Cardiac muscle cell (in vitro differentiated cells and primary cell): ENCODE measurements around the gene THBS1. TPM values are rescaled to one million over a fixed set of nuclear protein-coding genes. Genes with fewer than 3 reads are reported as not detected.

Experiments used
- DNase-seq, 2 donors: peaks; one replicate each; pipeline versions ENCODE4 v3.0.0 to v3.0.0-alpha.2; 2010 to 2017; ENCODE audit warnings: low read depth in 1 of 2, low spot score in 1 of 2
- H3K27ac ChIP-seq: fragments of 200-600 bp; sonication (generic); 2 replicates; pipeline ENCODE4 v1.5.1; 2016
- H3K27me3 ChIP-seq: fragments of 200-600 bp; sonication (generic); 2 replicates; pipeline ENCODE4 v1.6.0; 2016; ENCODE audit warnings: control low read depth
- H3K36me3 ChIP-seq: fragments of 200-600 bp; sonication (generic); 2 replicates; pipeline ENCODE4 v1.5.1; 2016; ENCODE audit warnings: control low read depth
- H3K4me1 ChIP-seq: fragments of 200-600 bp; sonication (generic); 2 replicates; pipeline ENCODE4 v1.8.1; 2017; ENCODE audit warnings: low read depth, mild to moderate bottlenecking, mixed run types
- H3K4me3 ChIP-seq: fragments of 200-600 bp; sonication (generic); 2 replicates; pipeline ENCODE4 v1.5.1; 2016; ENCODE audit warnings: mild to moderate bottlenecking
- H3K9me3 ChIP-seq: fragments of 200-600 bp; sonication (generic); 2 replicates; pipeline ENCODE4 v1.5.1; 2017; ENCODE audit warnings: low read depth, mild to moderate bottlenecking, control low read depth
- polyA plus RNA-seq: library from polyadenylated mRNA; unstranded; fragments of >200 nt; fragmentation: Nextera tagmentation; extraction: Ambion mirVana; gene quantifications from 2 replicates; pipeline ENCODE4 v1.2.1, GENCODE V29; 2016
- total RNA-seq: library from RNA; depleted of rRNA; stranded (reverse); fragments of >200 nt; gene quantifications from 2 replicates; pipeline ENCODE4 v1.2.3, GENCODE V29; 2016
- TF ChIP-seq, protein P1 (sequence below): IDR thresholded peaks from 2 replicates; pipeline ENCODE4 v1.5.1; 2012; ENCODE audit warnings: low read depth, mild to moderate bottlenecking, low read length

Gene THBS1
- total and polyA plus RNA-seq, 2 experiments from 2014 or later, result 20.9 to 55.2 TPM

DNA sequence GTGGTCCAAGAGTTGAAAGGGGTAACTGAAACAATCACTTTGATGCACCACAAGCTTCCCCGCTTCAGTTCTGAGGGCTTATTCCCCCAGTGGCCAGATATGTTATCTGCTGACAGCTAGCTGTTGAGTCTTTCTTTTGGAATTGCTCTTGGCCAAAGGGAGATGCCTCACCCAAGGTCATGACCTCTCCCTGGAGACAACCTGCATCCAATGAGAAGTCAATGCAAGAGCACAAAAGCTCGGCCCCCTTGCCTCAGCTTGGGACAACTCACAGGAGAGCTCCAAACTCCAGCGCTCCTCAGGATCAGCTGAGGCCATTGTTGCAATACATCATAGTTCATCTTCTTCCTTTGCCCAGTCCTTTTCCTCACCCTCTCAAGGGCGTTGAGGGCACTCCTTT lies 31.0 kb upstream of the THBS1 start:
- Histone ChIP-seq H3K27me3 (no peaks in the 10 kb centered on the region), H3K9me3 (no peaks in the 10 kb centered on the region), H3K4me1 (no peaks in the 10 kb centered on the region), H3K4me3 (no peak overlapping the region), H3K27ac (no peak overlapping the region), H3K36me3 (no peaks in the 10 kb centered on the region)
- DNase-seq, result peak in 1 of 2 donors; percentile 50
- TF ChIP-seq, protein P1, sequence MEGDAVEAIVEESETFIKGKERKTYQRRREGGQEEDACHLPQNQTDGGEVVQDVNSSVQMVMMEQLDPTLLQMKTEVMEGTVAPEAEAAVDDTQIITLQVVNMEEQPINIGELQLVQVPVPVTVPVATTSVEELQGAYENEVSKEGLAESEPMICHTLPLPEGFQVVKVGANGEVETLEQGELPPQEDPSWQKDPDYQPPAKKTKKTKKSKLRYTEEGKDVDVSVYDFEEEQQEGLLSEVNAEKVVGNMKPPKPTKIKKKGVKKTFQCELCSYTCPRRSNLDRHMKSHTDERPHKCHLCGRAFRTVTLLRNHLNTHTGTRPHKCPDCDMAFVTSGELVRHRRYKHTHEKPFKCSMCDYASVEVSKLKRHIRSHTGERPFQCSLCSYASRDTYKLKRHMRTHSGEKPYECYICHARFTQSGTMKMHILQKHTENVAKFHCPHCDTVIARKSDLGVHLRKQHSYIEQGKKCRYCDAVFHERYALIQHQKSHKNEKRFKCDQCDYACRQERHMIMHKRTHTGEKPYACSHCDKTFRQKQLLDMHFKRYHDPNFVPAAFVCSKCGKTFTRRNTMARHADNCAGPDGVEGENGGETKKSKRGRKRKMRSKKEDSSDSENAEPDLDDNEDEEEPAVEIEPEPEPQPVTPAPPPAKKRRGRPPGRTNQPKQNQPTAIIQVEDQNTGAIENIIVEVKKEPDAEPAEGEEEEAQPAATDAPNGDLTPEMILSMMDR, result no peak

DNA sequence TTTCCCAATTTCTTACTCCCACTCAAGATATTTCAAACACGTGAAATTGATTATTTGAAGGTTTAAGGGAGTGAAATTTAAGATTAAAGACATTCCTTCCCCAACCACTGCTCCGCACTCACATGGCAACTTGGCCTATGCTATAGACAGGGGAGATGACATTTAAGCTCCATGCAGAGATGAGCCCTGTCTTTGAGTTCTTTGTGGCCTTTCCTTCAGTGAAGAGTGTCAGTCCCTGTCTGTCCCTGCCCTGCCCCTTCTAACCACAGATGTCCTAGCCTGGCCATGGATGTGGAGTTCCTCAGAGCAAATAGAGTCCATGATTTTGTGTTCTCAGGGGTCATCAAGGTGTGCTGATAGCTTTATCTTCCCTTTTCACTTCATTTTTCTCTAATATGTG lies 29.4 kb upstream of the THBS1 start:
- no peak for DNase-seq
- Histone ChIP-seq H3K36me3 (no peaks in the 10 kb centered on the region), H3K4me3 (no peak overlapping the region), H3K27ac (no peak overlapping the region), H3K9me3 (no peaks in the 10 kb centered on the region), H3K4me1 (no peaks in the 10 kb centered on the region), H3K27me3 (no peaks in the 10 kb centered on the region)
- TF ChIP-seq, protein P1, result no peak

DNA sequence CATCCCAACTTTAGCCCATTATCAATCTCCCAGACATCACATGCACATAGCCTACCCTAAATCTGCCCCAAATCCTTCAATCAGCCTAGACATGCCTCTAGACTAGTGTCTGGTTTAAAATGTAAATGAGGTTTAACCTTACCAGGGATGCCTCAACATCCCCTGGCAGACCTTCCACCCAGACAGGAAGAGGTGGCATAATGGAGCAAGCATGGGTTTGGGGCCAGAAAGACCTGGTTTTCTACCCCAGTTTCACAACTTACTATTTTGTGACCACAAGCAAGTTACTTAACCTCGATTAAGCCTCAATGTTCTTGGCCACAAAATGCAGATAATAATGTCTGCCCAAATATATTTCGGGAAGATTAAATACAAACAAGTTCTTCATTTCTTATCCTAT lies 28.3 kb upstream of the THBS1 start:
- H3K4me3 ChIP-seq, result no peak overlapping the region
- no peaks in the 10 kb centered on the region for H3K36me3 ChIP-seq
- no peak overlapping the region for H3K27ac ChIP-seq
- TF ChIP-seq, protein P1, result no peak
- peak in 1 of 2 donors; percentile 50 for DNase-seq
- no peaks in the 10 kb centered on the region for H3K4me1 ChIP-seq
- no peaks in the 10 kb centered on the region for H3K9me3 ChIP-seq
- no peaks in the 10 kb centered on the region for H3K27me3 ChIP-seq

DNA sequence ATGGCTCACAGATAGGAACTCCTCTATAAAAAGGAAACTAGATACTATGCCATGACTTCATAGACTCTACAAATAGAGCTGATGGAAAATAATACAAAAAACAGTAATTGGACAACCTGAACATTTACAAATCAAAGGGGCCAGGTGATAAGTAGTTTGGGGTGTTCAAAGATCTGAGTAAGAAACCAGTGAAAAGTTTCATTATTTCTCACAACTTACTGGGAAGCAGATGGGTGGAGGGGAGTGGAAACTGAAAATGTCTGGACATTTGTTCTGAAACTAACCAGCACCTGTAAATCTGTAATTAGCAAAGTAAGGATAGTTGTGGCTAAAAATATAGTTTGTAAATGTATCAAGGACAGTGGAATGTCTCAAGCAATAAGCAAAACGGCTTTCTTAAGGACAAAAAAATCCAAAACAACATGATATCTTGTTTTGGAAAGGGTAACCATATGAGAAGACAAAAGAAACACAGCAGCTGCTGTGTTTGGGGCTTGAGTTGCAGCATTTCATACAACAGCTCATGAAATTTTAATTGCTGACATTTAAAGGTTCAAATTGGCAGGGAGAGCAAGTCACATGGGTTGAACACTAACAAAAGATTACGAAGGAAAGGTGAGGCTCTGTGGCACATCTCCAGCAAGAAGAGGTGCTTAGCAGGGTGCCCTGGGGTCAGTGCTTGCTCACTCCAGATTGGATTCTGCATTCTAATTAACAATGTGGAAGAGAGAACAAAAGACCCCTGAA lies 26.8 kb upstream of the THBS1 start:
- Histone ChIP-seq H3K27ac (no peak overlapping the region), H3K4me3 (no peak overlapping the region), H3K27me3 (no peaks in the 10 kb centered on the region), H3K4me1 (no peaks in the 10 kb centered on the region), H3K9me3 (no peaks in the 10 kb centered on the region), H3K36me3 (no peaks in the 10 kb centered on the region)
- DNase-seq, result no peak
- TF ChIP-seq, protein P1, result no peak

DNA sequence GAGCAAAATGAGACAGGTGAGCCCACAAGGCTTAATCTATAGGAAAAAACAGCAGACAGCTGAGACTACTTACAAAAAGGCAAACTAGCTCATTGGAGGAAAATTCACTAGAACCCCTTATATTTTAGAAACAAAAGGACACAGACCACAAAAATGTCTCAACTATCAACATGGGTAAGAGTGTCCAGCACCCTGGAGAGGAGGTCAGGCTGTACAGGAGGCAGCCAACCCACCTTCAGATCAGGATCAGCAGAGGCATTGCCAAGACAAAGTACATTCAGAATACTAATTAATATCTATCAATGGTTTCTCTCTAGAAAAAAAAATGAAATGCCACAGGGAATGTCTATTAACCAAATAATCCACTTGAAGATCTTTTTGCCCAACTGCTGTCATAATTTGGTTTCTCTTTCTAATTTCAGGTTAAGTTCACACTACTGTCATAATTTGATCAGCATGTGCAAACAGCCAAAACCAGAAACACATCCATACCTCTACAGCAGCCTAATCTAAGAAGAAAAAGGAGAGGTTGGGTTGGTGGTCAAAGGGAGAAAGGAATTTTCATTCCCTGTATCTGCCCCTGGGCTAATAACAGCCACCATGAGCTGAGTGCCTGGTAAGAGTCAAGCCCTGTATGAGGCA lies 26.0 kb upstream of the THBS1 start:
- no peaks in the 10 kb centered on the region for H3K27me3 ChIP-seq
- H3K4me1 ChIP-seq, result no peaks in the 10 kb centered on the region
- TF ChIP-seq, protein P1, result no peak
- H3K27ac ChIP-seq, result no peak overlapping the region
- no peak overlapping the region for H3K4me3 ChIP-seq
- no peak for DNase-seq
- no peaks in the 10 kb centered on the region for H3K36me3 ChIP-seq
- no peaks in the 10 kb centered on the region for H3K9me3 ChIP-seq
